Motor neuron (in vitro differentiated cells): ENCODE measurements around the gene PPEF1. TPM values are rescaled to one million over a fixed set of nuclear protein-coding genes. Genes with fewer than 3 reads are reported as not detected.
A peak's percentile ranks its signal among the peaks of the same experiment; 100 is the strongest.

Source experiments
- ATAC-seq, 8 experiments: fragments of 200-7000 bp; cut with Tn5 transposase; replicated peaks in 6 of 8; 2 replicates each; pipeline ENCODE4 v1.8.0; 2021; ENCODE audit warnings: mild to moderate bottlenecking in 8 of 8, moderate library complexity in 8 of 8
- H3K27ac ChIP-seq, 2 donors: fragments of 250-450 bp; sonication (Bioruptor Pico); 2 replicates each; pipeline ENCODE4 v1.9.0; 2021; ENCODE audit warnings: antibody characterized with exemption in 2 of 2, mild to moderate bottlenecking in 2 of 2, moderate library complexity in 1 of 2
- H3K4me1 ChIP-seq, 2 donors: fragments of 250-450 bp; sonication (Bioruptor Pico); replicated peaks in 1 of 2; 2 replicates each; pipeline ENCODE4 v1.6.1; 2021; ENCODE audit warnings: antibody characterized with exemption in 2 of 2, mild to moderate bottlenecking in 2 of 2, moderate library complexity in 1 of 2
- H3K4me3 ChIP-seq, 5 donors: fragments of 250-450 bp; sonication (Bioruptor Pico); 2 replicates each; pipeline ENCODE4 v1.9.0; 2021; ENCODE audit warnings: antibody characterized with exemption in 5 of 5, mild to moderate bottlenecking in 5 of 5, moderate library complexity in 4 of 5
- WGBS, 10 experiments: fragments of 450-650 bp; shearing (Covaris generic); methylation state at CpG; one replicate each; pipeline ENCODE4 v1.0.0; 2022; 5-methylcytosine and 5-hydroxymethylcytosine counted together
- in situ Hi-C, 9 experiments: fragments of 400-800 bp; cut with MboI; loops; one replicate each; pipeline ENCODE4 v1.15.0; 2021; ENCODE audit warnings: low sequenced_read_pairs in 9 of 9, low pct_unique_long_range_greater_than_20kb in 2 of 9; ENCODE audit not compliant: unreplicated experiment in 9 of 9
- total RNA-seq, 8 experiments: library from RNA; unstranded; fragments of 300-600 nt; gene quantifications; 2 replicates each; pipeline versions ENCODE4 v1.2.3 to v1.2.4, GENCODE V29; 2022

The PPEF1 gene
- total RNA-seq, 8 experiments from 2014 or later = 0.31 to 1.7 (median 0.66) TPM; not detected in 3

DNA sequence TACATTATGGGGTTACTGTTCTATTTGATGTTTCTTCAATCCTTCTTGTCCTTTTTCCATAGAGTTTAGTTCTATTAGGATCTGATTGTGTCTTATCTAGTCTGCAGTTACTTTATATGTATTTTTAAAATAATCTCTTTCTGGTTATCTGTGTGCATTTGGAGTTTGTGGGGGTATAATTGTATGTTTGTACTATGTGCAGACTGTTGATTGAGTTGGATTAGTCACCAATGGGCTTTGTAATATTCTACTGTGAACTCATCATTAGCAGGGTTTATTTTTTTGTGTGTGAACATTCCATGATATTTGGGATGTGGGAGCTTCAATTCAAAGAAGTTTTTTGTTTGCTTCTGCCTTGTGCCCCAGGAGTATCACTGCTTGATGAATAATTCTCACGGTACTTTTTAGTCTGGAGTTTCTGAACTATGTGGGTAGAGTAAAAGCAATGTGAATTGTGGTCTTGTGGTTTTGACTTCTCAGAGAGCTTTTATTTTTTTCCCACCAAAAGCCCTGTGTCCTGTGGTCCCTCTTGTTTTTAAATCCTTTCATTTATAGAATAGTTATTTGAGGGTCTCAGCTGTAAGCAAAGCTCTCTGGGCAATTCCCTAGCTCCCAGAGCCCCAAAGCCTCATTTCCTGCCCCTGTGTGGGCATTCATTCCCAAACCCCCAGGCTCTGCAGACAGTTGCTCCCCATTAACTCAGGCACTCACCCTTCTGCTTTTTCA lies 148.6 kb downstream of the PPEF1 start:
- ATAC-seq = no peak
- WGBS, 10 experiments = 57 to 100% methylated on average over 1 of the region's 1 CpG; no CpG with 5 or more reads in 8 of the 10 experiments
- peaks cover 0 to 3% of the 10 kb centered on the region in 2 donors for H3K4me1 ChIP-seq
- no peak overlapping the region for H3K27ac ChIP-seq
- in situ Hi-C loops = no loop called here
- no peak overlapping the region for H3K4me3 ChIP-seq

- no peak overlapping the region for H3K4me3 ChIP-seq
- no peak for ATAC-seq
- H3K27ac ChIP-seq = no peak overlapping the region
- peaks cover 0 to 3% of the 10 kb centered on the region in 2 donors for H3K4me1 ChIP-seq
- WGBS, 10 experiments = 0 to 60% (median 37%) methylated on average over 1 of the region's 1 CpG; no CpG with 5 or more reads in 6 of the 10 experiments
- in situ Hi-C loops = no loop called here
Observed at GRCh38 chrX:18856645-18856997, 149.2 kb downstream of the PPEF1 start.

DNA sequence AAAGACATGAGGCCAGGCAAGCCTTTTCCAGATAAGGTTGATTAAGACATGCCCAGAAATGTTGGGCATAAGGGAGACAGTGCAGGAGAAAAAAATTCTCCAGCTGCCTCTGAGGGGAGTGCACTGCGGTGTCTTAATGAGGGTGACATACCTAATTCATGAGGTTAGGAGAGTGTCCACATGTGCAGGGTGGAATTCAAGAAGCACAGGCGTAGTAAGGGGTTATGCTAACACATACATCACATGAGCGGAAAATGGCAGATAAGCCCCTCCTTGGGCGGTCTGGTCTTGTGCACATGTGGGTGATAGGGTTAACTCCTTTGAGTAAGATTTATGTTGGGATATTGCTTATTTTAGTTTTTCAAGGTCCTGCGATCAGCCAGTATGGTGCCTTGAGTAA lies 154.1 kb downstream of the PPEF1 start:
- WGBS, 10 experiments = 52 to 92% (median 80%) methylated on average over 2 to 5 of the region's 5 CpGs; no CpG with 5 or more reads in 5 of the 10 experiments
- ATAC-seq = peak in 5 of 8 experiments; percentile 35 to 62 (median 52)
- no peak overlapping the region for H3K4me3 ChIP-seq
- H3K27ac ChIP-seq = no peak overlapping the region
- in situ Hi-C loops = no loop called here
- H3K4me1 ChIP-seq = no peaks in the 10 kb centered on the region

- no peak for ATAC-seq
- no peak overlapping the region for H3K27ac ChIP-seq
- H3K4me3 ChIP-seq = no peak overlapping the region
- no peaks in the 10 kb centered on the region for H3K4me1 ChIP-seq
- in situ Hi-C loops = no loop called here
- WGBS, 10 experiments = 60 to 97% (median 71%) methylated on average over 1 to 11 of the region's 15 CpGs; no CpG with 5 or more reads in 6 of the 10 experiments
Observed at GRCh38 chrX:18864390-18864920, 157.0 kb downstream of the PPEF1 start.

DNA sequence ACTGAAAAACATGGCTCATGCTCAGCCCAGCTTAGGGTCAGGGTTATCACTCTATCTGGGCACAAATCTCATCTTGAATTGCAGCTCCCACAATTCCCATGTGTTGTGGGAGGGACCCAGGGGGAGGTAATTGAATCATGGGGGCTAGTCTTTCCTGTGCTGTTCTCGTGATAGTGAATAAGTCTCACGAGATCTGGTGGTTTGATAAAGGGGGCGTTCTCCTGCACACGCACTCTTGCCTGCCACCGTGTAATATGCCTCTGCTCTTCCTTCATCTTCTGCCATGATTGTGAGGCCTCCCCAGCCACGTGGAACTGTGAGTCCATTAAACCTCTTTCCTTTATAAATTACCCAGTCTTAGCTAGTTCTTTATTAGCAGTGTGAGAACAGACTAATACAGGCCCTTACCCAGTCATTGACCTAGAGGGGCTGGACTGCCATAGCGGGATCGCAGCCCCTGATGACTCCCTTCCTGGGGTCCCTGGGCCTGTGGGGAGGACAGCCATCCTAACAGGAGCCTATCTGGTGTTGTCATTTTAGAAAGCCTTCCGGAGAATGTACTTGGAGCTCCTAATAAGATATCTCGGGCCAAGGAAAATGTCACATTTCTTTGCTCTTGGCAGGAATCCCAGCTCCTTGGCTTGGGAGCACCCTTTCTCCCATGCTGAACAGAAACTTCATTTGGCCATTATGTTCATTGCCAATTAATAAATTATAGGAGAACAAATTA lies 163.9 kb downstream of the PPEF1 start:
- Histone ChIP-seq H3K27ac (no peak overlapping the region), H3K4me1 (peaks cover 3 to 12% of the 10 kb centered on the region in 2 donors), H3K4me3 (no peak overlapping the region)
- in situ Hi-C loops = no loop called here
- no peak for ATAC-seq
- 50 to 100% (median 94%) methylated on average over 1 to 7 of the region's 10 CpGs; no CpG with 5 or more reads in 4 of the 10 experiments for WGBS, 10 experiments

DNA sequence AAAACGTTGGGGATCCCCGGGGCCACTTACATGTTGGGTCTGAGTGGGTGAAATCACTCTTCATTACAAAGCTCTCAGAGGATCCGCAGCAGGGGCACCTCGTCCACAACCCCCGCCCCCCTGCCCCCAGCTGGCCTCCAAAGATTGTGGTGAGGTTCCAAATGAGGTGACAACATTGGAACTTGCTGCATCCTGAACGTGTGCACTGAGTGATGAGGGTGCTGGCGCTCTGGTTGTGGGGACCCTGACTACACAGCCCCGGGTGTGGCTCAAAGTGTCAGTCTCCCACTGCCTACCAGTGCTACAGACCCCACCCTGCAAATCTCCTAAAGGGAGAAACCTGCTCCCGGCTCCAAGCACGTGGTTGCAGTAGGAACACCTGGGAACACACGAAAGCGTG lies 164.5 kb downstream of the PPEF1 start:
- H3K27ac ChIP-seq = no peak overlapping the region
- H3K4me1 ChIP-seq = peaks cover 3 to 12% of the 10 kb centered on the region in 2 donors
- WGBS, 10 experiments = 10 to 83% methylated on average over 1 to 2 of the region's 12 CpGs; no CpG with 5 or more reads in 8 of the 10 experiments
- ATAC-seq = no peak
- H3K4me3 ChIP-seq = no peak overlapping the region
- in situ Hi-C loops = no loop called here

DNA sequence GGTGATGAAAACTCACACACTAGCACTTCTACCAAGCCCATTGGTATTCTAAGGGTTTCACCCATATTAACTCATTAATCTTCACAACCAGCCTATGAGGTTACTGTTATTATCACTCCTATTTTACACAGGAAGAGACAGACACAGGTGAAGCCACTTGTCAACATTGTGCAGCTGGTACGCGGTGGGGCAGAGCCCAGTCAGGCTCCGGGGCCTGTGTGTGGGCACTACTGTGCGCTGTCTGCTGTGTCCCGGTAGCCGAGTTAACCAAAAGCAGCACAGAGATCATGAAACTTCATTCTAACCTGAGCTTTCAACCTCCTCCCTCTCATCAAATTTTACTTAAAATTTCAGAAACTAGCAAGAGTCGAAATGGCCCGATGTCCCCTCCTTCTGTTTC lies 165.2 kb downstream of the PPEF1 start:
- Histone ChIP-seq H3K4me3 (no peak overlapping the region), H3K27ac (no peak overlapping the region), H3K4me1 (peaks cover 3 to 12% of the 10 kb centered on the region in 2 donors)
- in situ Hi-C loops = no loop called here
- ATAC-seq = no peak
- WGBS, 10 experiments = 33 to 100% methylated on average over 1 of the region's 8 CpGs; no CpG with 5 or more reads in 8 of the 10 experiments

DNA sequence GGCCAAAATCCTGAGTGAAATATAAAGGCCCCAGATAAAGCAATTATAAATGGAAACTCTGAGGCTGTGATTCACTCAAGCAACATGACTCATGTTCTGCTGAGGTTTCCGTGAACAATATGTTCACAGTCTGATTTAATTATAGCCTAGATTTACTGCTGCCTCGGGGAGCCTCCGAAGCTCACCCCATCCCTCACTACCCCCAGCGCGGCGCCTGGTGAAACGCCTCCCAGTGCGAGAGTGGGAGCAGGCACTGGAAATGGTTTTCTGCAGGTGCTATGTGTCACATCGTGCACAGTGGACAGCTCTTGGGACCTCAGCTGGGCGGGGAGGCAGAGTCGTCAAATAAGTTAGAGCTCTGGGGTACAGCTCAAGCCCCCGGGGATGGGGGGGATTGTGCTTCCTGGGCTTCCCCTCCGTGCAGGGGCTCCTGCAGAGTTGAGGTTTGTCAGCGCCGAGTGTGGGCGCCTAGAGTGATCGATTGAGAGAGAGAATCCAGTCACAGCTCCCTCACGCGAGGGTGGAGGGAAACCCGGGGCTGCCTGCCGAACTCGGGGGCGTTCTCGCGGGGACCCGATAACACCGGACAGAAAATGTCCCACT lies 165.8 kb downstream of the PPEF1 start:
- H3K4me3 ChIP-seq = no peak overlapping the region
- H3K4me1 ChIP-seq = peaks cover 3 to 12% of the 10 kb centered on the region in 2 donors
- no peak overlapping the region for H3K27ac ChIP-seq
- in situ Hi-C loops = no loop called here
- ATAC-seq = peak; percentile 55 to 96 (median 94)
- 18 to 89% (median 69%) methylated on average over 3 to 11 of the region's 27 CpGs; no CpG with 5 or more reads in 7 of the 10 experiments for WGBS, 10 experiments

DNA sequence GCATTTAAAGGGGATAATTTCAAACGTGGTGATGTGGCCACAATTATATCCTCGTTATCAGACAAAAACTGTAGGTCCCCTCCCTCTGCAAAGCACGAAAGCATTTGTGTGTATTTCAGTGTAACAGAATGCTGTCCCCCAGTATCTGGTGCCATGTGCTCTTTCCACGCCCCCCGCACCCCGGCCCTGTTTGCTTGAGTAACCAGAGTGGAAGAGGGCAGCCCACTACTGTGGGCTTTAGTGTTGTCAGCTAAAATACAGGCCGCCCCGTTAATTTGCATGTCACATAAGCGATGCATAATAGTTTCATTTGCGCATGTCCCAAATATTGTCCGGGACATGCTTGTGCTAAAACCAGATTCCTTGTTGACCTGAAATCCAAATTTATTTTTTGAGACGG lies 166.4 kb downstream of the PPEF1 start:
- in situ Hi-C loops = no loop called here
- 59 to 86% (median 80%) methylated on average over 1 to 4 of the region's 12 CpGs; no CpG with 5 or more reads in 7 of the 10 experiments for WGBS, 10 experiments
- Histone ChIP-seq H3K27ac (no peak overlapping the region), H3K4me1 (peaks cover 3 to 12% of the 10 kb centered on the region in 2 donors), H3K4me3 (no peak overlapping the region)
- ATAC-seq = no peak

DNA sequence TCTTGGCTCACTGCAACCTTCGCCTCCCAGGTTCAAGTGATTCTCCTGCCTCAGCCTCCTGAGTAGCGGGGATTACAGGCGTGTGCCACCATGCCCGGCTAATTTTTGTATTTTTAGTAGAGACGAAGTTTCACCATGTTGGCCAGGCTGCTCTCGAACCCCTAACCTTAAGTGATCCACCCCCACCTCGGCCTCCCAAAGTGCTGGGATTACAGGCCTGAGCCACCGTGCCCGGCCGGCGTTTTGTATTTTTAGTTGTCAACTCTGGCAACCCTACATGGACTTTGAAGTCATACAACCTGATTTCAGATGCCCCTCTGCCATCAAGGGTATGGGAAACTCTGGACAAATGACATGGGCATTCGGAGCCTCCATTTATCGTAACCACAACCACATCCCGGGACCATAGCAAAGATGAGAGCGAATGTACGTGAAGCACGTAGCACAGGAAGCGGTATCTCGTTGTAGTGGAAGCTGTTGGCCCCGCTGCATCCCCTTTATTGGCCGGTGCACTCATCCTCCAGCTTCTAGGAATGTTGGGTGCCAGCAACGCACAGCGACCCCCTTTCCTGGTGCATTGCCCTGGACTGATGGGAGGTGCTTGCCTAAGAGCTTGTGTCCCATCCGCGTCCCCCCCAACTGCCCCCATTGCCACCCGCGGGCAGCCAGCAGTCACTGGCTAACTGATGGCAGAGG lies 167.3 kb downstream of the PPEF1 start:
- Histone ChIP-seq H3K27ac (no peak overlapping the region), H3K4me1 (peaks cover 3 to 12% of the 10 kb centered on the region in 2 donors), H3K4me3 (no peak overlapping the region)
- no peak for ATAC-seq
- in situ Hi-C loops = loop anchor here in 2 of 9 experiments (25.0 kb wide), 2 partner anchors 187 to 462 kb away; no protein-coding TSS in a partner anchor
- 40 to 80% (median 76%) methylated on average over 1 to 15 of the region's 27 CpGs; no CpG with 5 or more reads in 6 of the 10 experiments for WGBS, 10 experiments

DNA sequence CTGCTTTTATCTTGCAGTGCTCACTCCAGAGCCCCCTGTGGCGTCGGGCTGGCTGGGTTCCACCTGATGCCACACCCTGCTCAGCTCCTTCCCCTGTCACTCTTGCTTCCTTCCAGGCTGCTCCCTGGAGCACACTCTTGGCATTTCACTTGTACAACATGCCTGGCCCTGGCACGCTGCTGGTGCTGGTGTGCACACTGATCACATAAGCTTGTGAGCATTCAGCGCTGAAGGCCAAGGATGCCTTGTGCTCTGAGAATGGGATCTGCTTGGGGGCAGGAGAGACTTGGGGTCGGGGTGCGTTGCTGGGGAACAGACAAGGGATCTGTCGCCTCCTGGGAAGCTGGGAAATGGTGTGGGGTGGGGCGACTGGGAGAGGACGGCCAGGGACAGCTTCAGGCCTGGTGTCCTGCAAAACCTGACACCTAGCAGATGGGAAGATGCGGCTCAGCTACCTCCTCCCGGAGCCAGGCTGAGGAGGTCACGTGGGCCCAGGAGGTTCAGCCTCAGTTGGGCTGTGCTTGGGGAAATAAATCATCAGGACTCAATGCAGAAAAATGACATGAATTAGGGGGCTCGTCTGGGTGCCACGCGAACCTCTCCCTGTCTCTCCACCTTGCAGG lies 167.9 kb downstream of the PPEF1 start:
- WGBS, 10 experiments = 40 to 71% methylated on average over 3 to 5 of the region's 15 CpGs; no CpG with 5 or more reads in 8 of the 10 experiments
- no peak overlapping the region for H3K27ac ChIP-seq
- H3K4me3 ChIP-seq = no peak overlapping the region
- H3K4me1 ChIP-seq = peaks cover 3 to 12% of the 10 kb centered on the region in 2 donors
- ATAC-seq = no peak
- in situ Hi-C loops = loop anchor here in 2 of 9 experiments (25.0 kb wide), 2 partner anchors 188 to 463 kb away; no protein-coding TSS in a partner anchor

GRCh38 chrX:18877469-18877868 lies 170.0 kb downstream of the PPEF1 start:
- 43 to 70% (median 60%) methylated on average over 1 to 4 of the region's 7 CpGs; no CpG with 5 or more reads in 7 of the 10 experiments for WGBS, 10 experiments
- no peak overlapping the region for H3K4me3 ChIP-seq
- H3K27ac ChIP-seq = no peak overlapping the region
- ATAC-seq = peak in 3 of 8 experiments; percentile 24 to 61 (median 52)
- in situ Hi-C loops = loop anchor here in 2 of 9 experiments (25.0 kb wide), 2 partner anchors 190 to 465 kb away; no protein-coding TSS in a partner anchor
- peaks cover 3 to 12% of the 10 kb centered on the region in 2 donors for H3K4me1 ChIP-seq
